Adrenal gland (tissue), 5 donors: ENCODE results near the gene TRIM60.

Source experiments
- CTCF ChIP-seq, 6 experiments: fragments of 450-650 bp in 4 of 6; fragments of 200-600 bp in 2 of 6; sonication (generic) in 1 of 6; IDR thresholded peaks; 1 replicate in 5 of 6; 2 replicates in 1 of 6; pipeline versions ENCODE4 v1.5.1 to v1.8.0; 2016 to 2021; ENCODE audit warnings: antibody characterized with exemption in 6 of 6, mild to moderate bottlenecking in 2 of 6, moderate library complexity in 1 of 6
- POLR2A ChIP-seq, 2 donors: fragments of 450-650 bp; IDR thresholded peaks; one replicate each; pipeline ENCODE4 v1.6.1; 2017; ENCODE audit warnings: antibody characterized with exemption in 2 of 2, mild to moderate bottlenecking in 2 of 2, moderate library complexity in 1 of 2
- donor health status: DM: no; HTN: no; CAD: no.

- TF ChIP-seq CTCF (IDR thresholded peaks at IDR 0.05), result no peak
- TF ChIP-seq POLR2A (IDR thresholded peaks at IDR 0.05), result no peak
Measured at GRCh38 chr4:165031436-165032211, at the start of gene TRIM60.
